T-helper 2 cell treated with Interferon-gamma antibody and Interleukin-4, amounts not matched to agents 5 μg/mL and 100 μg/mL, for 36 hours (primary cell): Measurements from ENCODE around the gene CCDC158.
"Not testable (repeated sequence)": the region's sequence is repeated elsewhere in the genome, so short reads cannot be mapped to it uniquely, and the experiment has no call there.

Experiments used
- DNase-seq: peaks from one replicate; pipeline ENCODE4 v3.0.0; 2021; ENCODE audit warnings: low spot score
- H3K27ac Mint-ChIP-seq: one replicate; pipeline ENCODE4 v1.8.0; 2021; ENCODE audit warnings: mild to moderate bottlenecking, mixed read lengths
- H3K27me3 Mint-ChIP-seq: one replicate; pipeline ENCODE4 v1.8.0; 2021; ENCODE audit warnings: low read depth, mixed read lengths
- H3K36me3 Mint-ChIP-seq: one replicate; pipeline ENCODE4 v1.8.0; 2021; ENCODE audit warnings: low read depth, mixed read lengths
- H3K4me1 Mint-ChIP-seq: one replicate; pipeline ENCODE4 v1.8.0; 2021; ENCODE audit warnings: low read depth, mixed read lengths
- H3K4me3 Mint-ChIP-seq: one replicate; pipeline ENCODE4 v1.8.0; 2022; ENCODE audit warnings: mild to moderate bottlenecking, moderate library complexity, mixed read lengths
- H3K9me3 Mint-ChIP-seq: one replicate; pipeline ENCODE4 v1.8.0; 2021; ENCODE audit warnings: mixed read lengths

CCDC158 gene

GRCh38 chr4:76420762-76421581, at the start of gene CCDC158:
Gene CCDC158, minus strand, starts transcription at chr4:76421141. Its CDS starts 17,934 bp downstream, at chr4:76403207.
- peaks cover 3% of the 10 kb centered on the region for H3K4me1 Mint-ChIP-seq
- no peaks in the 10 kb centered on the region for H3K36me3 Mint-ChIP-seq
- H3K27me3 Mint-ChIP-seq: peaks cover 38% of the 10 kb centered on the region
- no peak for DNase-seq
- H3K4me3 Mint-ChIP-seq: peak within 1 kb of the TSS; percentile 66
- no peaks in the 10 kb centered on the region for H3K9me3 Mint-ChIP-seq
- no peak within 1 kb of the TSS for H3K27ac Mint-ChIP-seq

GRCh38 chr4:76470532-76470931, 49.6 kb upstream of the CCDC158 start:
- no peaks in the 10 kb centered on the region for H3K4me1 Mint-ChIP-seq
- H3K4me3 Mint-ChIP-seq: no peak overlapping the region
- no peaks in the 10 kb centered on the region for H3K36me3 Mint-ChIP-seq
- no peak overlapping the region for H3K27ac Mint-ChIP-seq
- no peak for DNase-seq
- peaks cover 10% of the 10 kb centered on the region for H3K27me3 Mint-ChIP-seq
- H3K9me3 Mint-ChIP-seq: no peaks in the 10 kb centered on the region

GRCh38 chr4:76470064-76470463, 49.1 kb upstream of the CCDC158 start:
- H3K27ac Mint-ChIP-seq: no peak overlapping the region
- no peak overlapping the region for H3K4me3 Mint-ChIP-seq
- H3K9me3 Mint-ChIP-seq: no peaks in the 10 kb centered on the region
- H3K27me3 Mint-ChIP-seq: peaks cover 10% of the 10 kb centered on the region
- DNase-seq: no peak
- H3K36me3 Mint-ChIP-seq: no peaks in the 10 kb centered on the region
- H3K4me1 Mint-ChIP-seq: no peaks in the 10 kb centered on the region

GRCh38 chr4:76463568-76463967, 42.6 kb upstream of the CCDC158 start:
- Mint-ChIP-seq H3K4me1 (no peaks in the 10 kb centered on the region), H3K36me3 (no peaks in the 10 kb centered on the region), H3K9me3 (peaks cover 8% of the 10 kb centered on the region), H3K27ac (no peak overlapping the region), H3K4me3 (no peak overlapping the region), H3K27me3 (no peaks in the 10 kb centered on the region)
- no peak for DNase-seq

- no peak for DNase-seq
- Mint-ChIP-seq H3K9me3 (peaks cover 8% of the 10 kb centered on the region), H3K4me1 (no peaks in the 10 kb centered on the region), H3K4me3 (no peak overlapping the region), H3K27me3 (no peaks in the 10 kb centered on the region), H3K27ac (no peak overlapping the region), H3K36me3 (no peaks in the 10 kb centered on the region)
Measured at GRCh38 chr4:76459291-76459723, 38.4 kb upstream of the CCDC158 start.

GRCh38 chr4:76458825-76459224, 37.9 kb upstream of the CCDC158 start:
- Mint-ChIP-seq H3K27me3 (no peaks in the 10 kb centered on the region), H3K27ac (no peak overlapping the region), H3K9me3 (peaks cover 8% of the 10 kb centered on the region), H3K4me3 (no peak overlapping the region), H3K36me3 (no peaks in the 10 kb centered on the region), H3K4me1 (no peaks in the 10 kb centered on the region)
- no peak for DNase-seq

- DNase-seq: no peak
- H3K27ac Mint-ChIP-seq: no peak overlapping the region
- H3K27me3 Mint-ChIP-seq: peaks cover 3% of the 10 kb centered on the region
- H3K4me1 Mint-ChIP-seq: no peaks in the 10 kb centered on the region
- H3K4me3 Mint-ChIP-seq: no peak overlapping the region
- H3K9me3 Mint-ChIP-seq: peaks cover 7% of the 10 kb centered on the region
- no peaks in the 10 kb centered on the region for H3K36me3 Mint-ChIP-seq
Measured at GRCh38 chr4:76458297-76458696, 37.4 kb upstream of the CCDC158 start.

GRCh38 chr4:76457885-76458284, 36.9 kb upstream of the CCDC158 start:
- H3K9me3 Mint-ChIP-seq: peaks cover 3% of the 10 kb centered on the region
- no peak for DNase-seq
- H3K27me3 Mint-ChIP-seq: peaks cover 3% of the 10 kb centered on the region
- no peak overlapping the region for H3K4me3 Mint-ChIP-seq
- H3K4me1 Mint-ChIP-seq: no peaks in the 10 kb centered on the region
- H3K36me3 Mint-ChIP-seq: no peaks in the 10 kb centered on the region
- H3K27ac Mint-ChIP-seq: no peak overlapping the region

- H3K27ac Mint-ChIP-seq, H3K36me3 Mint-ChIP-seq, H3K4me3 Mint-ChIP-seq, DNase-seq, H3K4me1 Mint-ChIP-seq, H3K9me3 Mint-ChIP-seq: not testable (repeated sequence)
- peaks cover 10% of the 10 kb centered on the region for H3K27me3 Mint-ChIP-seq
Measured at GRCh38 chr4:76454073-76454472, 33.1 kb upstream of the CCDC158 start.

- Mint-ChIP-seq H3K27ac (no peak overlapping the region), H3K4me3 (no peak overlapping the region), H3K27me3 (peaks cover 13% of the 10 kb centered on the region), H3K9me3 (no peaks in the 10 kb centered on the region), H3K4me1 (no peaks in the 10 kb centered on the region), H3K36me3 (no peaks in the 10 kb centered on the region)
- no peak for DNase-seq
Measured at GRCh38 chr4:76453232-76453631, 32.3 kb upstream of the CCDC158 start.

- no peaks in the 10 kb centered on the region for H3K36me3 Mint-ChIP-seq
- peaks cover 13% of the 10 kb centered on the region for H3K27me3 Mint-ChIP-seq
- H3K4me3 Mint-ChIP-seq: no peak overlapping the region
- no peaks in the 10 kb centered on the region for H3K4me1 Mint-ChIP-seq
- no peak overlapping the region for H3K27ac Mint-ChIP-seq
- no peaks in the 10 kb centered on the region for H3K9me3 Mint-ChIP-seq
- no peak for DNase-seq
Measured at GRCh38 chr4:76449833-76450232, 28.9 kb upstream of the CCDC158 start.

- Mint-ChIP-seq H3K4me1 (no peaks in the 10 kb centered on the region), H3K27me3 (peaks cover 13% of the 10 kb centered on the region), H3K4me3 (no peak overlapping the region), H3K36me3 (no peaks in the 10 kb centered on the region), H3K27ac (no peak overlapping the region), H3K9me3 (no peaks in the 10 kb centered on the region)
- no peak for DNase-seq
Measured at GRCh38 chr4:76449362-76449767, 28.4 kb upstream of the CCDC158 start.

GRCh38 chr4:76448211-76448610, 27.3 kb upstream of the CCDC158 start:
- Mint-ChIP-seq H3K27me3 (peaks cover 10% of the 10 kb centered on the region), H3K9me3 (no peaks in the 10 kb centered on the region), H3K27ac (no peak overlapping the region), H3K36me3 (no peaks in the 10 kb centered on the region), H3K4me1 (no peaks in the 10 kb centered on the region), H3K4me3 (no peak overlapping the region)
- no peak for DNase-seq

GRCh38 chr4:76447393-76447851, 26.5 kb upstream of the CCDC158 start:
- Mint-ChIP-seq H3K36me3 (no peaks in the 10 kb centered on the region), H3K4me3 (no peak overlapping the region), H3K4me1 (no peaks in the 10 kb centered on the region), H3K27ac (no peak overlapping the region), H3K9me3 (no peaks in the 10 kb centered on the region), H3K27me3 (peaks cover 10% of the 10 kb centered on the region)
- no peak for DNase-seq

- Mint-ChIP-seq H3K4me1 (no peaks in the 10 kb centered on the region), H3K4me3 (no peak overlapping the region)
Measured at GRCh38 chr4:76445911-76446310, 25.0 kb upstream of the CCDC158 start.

More at GRCh38 chr4:76445911-76446310, 25.0 kb upstream of the CCDC158 start:
- no peaks in the 10 kb centered on the region for H3K9me3 Mint-ChIP-seq
- no peak for DNase-seq
- no peak overlapping the region for H3K27ac Mint-ChIP-seq
- no peaks in the 10 kb centered on the region for H3K36me3 Mint-ChIP-seq
- peaks cover 10% of the 10 kb centered on the region for H3K27me3 Mint-ChIP-seq
